NCI-H2107 treated with DMSO at 0.1 percent for 48 hours (cell line): ENCODE results near the gene CCDC9B.

Experiments used
- DNase-seq: peaks from one replicate; lab custom pipeline; 2025; ENCODE audit not compliant: unreplicated experiment; lab: John Stamatoyannopoulos, UW

CCDC9B gene

DNA sequence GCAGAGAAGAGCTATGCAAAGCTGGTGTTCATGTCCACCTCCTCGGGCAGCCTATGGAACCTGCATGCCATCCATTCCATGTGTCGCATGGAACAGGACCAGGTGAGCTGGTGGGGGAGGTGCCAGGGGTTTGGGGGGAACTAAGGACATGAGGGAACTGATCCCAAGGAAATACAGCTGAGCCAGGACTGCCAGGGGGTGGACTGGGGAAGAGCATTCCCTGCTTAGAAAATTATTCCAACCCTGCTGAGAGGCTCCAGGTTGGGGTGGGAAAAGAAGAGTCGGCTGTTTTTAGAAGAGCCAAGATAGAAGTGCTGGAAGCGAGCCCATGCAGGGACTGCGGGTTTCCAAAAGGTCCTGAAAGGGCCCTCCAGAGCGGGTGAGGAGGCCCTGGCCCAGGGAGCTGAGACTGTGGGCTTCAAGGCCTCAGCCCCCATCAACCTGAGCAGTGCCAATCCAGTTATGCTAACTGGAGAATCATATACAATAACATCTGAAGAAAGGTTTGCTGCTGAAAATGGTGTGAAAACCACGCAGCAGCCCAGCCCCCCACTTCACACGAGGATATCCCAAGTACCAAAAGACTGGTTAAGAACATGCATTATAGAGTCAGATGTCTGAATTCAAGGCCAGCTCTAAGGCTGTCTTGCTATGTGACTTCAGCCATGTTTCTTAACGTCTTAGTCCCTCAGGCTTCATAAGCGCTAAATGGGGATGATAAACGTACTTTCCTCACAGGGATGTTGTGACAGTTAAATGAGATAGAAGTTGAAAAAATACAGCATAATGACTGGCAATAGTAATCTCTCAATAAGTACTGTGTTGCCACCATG is 25.1 kb upstream of the CCDC9B start:
- DNase-seq = no peak

DNA sequence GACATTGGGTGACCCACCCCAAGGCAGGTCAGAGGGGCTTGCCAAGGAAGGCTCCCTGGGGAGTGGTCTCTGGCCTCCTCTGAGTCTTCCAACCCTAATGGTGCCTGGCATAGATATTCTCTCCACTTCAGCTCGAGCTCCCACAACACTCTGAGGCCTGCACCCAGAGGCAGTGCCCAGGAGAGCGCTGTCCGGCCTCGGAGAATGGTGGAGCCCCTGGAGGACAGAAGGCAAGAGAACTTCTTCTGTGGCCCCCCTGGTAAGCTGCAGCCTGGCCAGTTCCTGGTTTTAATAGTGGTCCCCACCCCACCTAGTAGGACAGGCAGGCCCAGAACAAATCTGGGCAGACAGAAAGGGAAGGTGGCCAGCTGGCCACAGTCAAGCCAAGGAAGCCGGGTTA is 24.3 kb upstream of the CCDC9B start:
- DNase-seq = no peak

DNA sequence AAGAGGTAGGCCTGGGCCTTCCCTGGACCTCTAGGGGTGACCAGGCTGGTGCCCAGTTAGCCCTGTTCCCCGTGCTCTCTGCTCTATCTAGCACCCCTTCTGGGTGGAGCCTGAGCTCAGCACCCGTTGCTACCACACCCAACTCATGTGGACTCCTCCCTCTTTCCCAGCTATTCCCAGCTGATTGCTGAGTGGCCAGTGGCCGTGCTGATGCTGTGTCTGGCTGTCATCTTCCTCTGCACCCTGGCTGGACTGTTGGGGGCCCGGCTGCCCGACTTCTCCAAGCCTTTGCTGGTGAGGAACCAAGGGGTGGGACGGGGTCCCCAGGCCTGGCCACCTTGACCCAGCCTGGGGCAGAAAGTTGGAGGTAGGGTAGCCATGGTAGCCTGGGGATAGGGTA is 23.5 kb upstream of the CCDC9B start:
- no peak for DNase-seq

DNA sequence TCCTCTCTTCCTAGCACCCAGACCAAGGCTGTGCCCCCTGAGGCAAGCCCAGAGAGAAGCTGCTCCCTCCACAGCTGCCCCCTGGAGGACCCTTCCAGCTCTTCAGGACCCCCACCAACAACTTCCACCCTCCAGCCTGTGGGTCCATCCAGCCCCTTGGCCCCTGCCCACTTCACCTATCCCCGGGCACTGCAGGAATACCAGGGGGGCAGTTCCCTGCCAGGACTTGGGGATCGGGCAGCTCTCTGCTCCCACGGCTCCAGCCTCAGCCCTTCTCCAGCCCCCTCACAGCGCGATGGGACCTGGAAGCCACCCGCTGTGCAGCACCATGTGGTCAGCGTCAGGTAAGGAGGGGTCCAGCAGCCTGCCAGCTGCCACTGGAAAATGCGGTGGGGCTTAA is 22.9 kb upstream of the CCDC9B start:
- no peak for DNase-seq

DNA sequence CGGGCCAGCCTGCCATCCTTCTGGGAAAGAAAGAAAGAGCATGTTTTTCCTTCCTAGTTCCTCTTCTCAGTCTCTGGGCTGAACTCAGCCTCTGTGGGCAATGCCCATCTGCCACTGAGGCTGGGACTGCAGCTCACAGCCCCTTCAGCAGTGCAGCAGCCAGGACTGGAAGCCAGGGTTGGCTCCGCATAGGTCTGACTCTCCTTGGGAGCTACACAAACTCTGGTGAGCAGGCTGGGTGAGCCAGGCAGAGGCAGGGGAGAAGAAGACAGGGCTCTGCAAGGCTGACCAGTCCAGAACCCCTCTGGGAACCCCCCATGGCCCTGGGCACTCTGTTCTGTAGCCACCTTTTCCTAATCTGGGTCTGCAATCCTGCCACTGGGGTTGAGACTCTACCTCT is 20.9 kb upstream of the CCDC9B start:
- DNase-seq = no peak

DNA sequence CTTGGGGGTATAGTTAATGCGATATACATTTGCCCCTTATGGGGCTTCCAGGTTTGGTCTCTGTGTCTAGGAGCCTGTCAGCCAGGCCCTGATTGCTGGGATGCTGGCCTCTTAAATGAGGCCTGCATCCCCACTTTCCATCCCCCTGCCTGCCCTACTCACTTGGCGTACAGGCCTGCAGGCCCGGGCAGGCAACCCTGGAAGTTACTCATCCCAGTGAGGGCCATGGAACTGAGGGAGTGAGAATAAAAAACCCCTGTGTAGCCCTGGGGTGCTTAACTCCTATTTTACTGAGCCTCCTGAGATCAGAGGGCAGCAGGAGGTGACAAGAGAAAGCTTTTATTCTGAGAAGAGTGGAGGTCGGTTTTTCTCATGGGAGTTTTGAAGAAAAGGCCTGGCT is 19.3 kb upstream of the CCDC9B start:
- DNase-seq = no peak

DNA sequence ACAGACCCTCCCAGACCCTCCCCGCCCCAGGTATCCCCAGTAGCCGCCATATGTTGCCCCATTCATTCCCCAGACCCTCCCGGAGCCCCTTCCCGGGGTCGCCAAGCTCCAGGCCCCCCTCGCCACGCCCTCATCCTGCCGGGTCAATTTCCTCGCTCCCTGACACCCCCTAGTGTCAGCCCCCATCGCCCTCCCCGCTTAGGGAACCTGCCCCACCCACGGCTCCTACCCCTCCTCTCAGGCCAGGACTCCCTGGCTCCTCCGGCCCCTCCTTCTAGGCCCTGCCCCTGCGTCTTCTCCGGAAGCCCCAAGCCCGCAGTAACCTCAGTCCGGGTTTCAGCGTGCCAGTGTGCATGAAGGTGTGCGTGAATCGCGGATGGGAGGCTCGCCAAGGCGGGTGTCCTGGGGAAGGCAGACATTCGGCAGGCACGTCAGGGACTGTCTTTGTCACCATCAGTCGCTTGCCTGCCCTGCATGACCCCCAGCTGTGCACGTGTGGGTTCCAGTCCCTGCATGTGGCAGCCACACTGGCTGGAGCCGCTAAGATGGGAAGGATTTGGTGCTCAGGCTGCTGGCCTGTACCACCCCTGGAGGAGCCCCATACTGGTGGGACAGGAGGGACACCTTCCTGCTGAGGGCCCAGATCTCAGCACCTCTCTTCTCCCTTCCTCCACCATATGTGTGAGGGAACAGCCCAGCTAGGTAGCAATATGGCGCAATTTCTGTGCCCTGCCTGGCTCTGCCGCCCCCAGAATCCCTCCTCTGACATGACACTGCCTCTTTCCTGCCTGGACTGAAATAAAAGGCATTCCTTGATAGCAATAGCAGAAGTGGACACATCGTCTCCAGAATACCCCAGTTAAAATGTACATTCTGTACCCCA is 18.0 kb upstream of the CCDC9B start:
- DNase-seq = no peak

DNA sequence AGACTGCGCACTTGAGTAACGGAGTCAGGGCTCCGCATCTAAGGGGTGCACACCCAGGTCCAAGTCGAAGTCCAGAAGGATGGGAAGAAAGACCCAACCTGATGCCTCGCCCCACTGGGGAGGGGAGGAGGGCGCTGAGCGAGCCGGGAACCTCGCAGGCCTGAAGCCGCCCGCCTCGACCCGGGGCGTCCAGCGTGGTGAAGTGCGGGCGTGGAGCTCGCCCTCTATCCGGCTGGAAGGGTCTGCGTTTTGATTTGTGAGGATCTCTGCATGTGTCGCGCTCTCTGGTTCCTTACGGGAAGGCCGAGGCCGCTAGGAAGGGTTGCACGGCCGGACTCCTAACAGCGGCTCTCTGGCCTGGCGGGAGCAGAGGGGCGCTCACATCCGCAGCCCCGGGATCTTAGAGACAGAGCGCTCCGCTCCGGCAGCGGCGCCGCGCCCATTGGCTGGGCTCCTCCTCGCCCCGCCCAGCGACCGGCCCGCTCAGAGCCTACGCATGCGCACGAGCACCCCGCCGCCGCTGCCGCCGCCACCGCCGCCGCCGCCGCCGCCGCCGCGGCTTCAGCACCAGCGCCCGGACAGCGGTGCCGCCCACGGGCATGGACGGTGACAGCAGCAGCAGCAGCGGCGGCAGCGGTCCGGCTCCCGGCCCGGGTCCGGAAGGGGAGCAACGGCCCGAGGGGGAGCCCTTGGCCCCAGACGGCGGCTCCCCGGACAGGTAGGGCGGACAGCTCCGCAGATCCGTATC is 17.2 kb upstream of the CCDC9B start, which contains the start of gene DISP2:
DISP2 (plus strand) TSS at position 497 of the 748 bp plus-strand sequence; CDS start at position 600, 103 bp downstream.
- DNase-seq = peak; percentile 36

DNA sequence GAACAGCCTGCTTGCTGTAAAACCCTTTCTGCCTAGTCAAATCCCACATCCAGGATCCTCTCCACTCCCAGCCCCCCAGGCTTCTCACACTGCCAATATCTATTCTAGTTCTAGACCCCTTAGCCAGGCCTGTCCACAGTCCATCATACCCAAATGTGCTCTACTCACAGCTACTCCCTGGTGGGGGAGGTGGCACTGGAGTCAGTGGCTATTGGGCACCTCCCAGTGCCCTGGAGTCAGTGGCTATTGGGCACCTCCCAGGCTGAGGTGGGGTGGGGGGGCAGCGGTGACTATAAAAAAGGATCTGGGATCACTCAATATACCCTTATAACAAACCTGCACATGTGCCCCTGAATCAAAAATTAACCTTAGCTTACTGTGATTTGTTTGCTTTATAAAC is 16.5 kb upstream of the CCDC9B start:
- DNase-seq = no peak

DNA sequence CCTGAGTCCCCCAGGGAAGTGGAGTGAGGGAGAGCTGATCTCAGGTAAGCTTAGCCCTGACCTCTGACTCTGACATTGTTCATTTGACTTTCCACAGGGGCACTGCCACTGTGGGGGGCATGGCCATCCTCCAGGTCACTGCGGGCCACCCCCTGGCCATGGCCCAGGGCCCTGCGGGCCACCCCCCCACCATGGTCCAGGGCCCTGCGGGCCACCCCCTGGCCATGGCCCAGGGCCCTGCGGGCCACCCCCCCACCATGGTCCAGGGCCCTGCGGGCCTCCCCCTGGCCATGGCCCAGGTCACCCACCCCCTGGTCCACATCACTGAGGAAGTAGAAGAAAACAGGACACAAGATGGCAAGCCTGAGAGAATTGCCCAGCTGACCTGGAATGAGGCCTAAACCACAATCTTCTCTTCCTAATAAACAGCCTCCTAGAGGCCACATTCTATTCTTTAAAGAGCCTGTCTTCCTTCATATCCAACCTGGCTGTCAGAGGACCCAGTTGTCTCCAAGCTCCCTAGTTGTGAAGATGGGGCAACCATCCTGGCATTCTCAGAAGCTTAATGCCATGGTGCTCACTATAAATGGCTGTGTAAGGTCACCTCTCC is 15.3 kb upstream of the CCDC9B start:
- no peak for DNase-seq

DNA sequence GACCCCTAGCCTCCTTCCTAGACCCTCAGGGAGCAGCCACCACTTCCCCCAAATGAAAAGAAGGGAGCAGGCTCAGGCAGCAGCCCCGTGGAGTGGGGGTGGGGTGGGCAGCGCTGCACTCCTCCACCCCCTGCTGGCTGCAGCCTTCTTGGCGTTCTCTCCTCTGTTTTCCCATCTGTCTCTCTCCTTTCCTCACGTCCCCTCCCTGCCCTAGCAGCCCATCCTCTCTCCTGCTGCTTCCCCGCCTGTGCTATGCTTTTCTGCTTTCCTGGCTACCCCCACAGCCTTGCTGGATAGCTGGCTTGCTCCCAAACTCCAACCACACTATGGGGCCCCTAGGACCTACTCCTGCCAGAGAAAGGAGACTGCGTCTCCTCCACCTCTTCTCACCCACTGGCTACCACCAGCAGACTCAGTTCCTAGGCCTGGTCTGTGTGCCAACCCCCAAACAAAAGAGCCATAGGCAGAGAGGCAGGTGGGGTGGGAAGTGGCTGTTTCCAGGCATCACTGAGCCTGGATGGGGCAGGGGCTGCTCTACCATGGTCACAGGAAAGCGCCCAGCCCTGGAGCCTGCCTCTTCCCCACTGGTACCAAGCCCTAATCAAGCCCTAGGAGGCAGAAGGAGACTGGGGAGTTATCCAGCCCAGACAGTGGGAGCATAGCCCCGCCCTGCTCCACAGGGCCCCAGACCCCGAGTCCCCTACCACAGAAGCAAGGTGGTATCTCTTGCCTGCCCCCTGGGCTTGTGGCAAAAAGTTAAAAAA is 13.9 kb upstream of the CCDC9B start:
- DNase-seq = no peak

DNA sequence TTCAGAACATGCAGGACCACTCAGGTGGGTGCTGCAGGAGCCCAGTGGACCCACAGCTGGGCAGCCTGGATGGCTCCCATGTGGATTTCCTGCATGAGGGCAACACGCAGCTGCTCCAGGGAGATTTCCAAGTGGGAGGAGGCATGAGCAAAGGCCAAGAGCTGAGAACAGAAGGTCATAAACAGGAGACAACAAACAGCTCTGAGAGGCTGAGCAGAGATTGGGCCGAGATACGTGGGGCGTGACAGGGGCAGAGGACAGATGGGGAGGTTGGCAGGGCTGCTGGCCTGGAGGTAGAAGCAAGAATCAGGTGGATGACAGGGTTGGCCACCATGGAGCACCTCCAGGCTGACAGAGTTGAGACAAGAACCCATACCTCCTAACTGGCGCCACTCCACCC is 13.0 kb upstream of the CCDC9B start:
- no peak for DNase-seq

DNA sequence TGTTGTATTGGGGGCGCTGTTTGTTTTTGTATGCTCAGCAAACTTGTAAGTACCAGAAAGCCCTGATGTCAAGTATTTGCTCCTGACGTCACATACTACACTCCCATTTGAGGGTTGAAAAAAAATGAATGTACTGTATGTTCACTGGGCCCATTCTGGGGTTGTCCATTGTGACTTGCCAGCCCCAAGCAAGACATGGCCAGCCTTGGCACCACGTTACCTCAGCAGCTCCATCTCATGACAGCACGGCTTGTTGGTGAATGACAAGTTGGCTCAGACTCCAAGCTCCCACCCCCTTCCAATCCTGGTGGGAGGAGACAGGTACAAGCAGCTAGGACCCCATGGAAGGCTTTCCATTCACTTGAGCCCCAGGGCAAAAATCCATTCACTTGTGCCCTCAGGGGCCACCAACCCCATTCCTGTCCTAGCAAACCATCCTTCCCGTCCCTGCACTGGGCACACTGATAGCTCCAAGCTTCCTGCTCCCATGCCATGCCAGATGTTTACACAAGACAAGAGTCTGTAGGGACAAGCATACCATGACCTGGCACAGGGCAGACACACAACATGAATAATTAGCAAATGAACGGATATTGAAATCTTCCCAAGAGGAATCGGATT is 11.7 kb upstream of the CCDC9B start:
- no peak for DNase-seq

DNA sequence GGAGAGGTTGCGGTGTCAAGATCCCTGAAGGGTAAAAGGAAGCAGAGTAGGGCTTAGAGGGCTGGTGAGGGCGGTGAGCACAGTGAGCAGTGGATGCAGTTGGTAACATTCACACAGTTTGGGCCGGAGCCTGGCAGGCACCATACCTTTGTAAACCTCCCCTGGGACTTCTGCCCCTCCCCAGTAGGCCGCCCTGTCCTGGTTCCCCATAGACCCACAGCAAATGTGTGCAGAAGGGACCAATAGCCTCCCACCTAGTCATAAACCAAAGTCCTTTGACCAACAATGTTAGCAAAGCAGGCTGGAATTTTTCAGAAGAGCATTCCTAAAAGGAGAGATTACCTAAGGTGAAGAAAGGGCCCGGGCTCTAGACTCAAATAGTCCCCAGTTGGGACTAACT is 8.4 kb upstream of the CCDC9B start:
- DNase-seq = no peak

DNA sequence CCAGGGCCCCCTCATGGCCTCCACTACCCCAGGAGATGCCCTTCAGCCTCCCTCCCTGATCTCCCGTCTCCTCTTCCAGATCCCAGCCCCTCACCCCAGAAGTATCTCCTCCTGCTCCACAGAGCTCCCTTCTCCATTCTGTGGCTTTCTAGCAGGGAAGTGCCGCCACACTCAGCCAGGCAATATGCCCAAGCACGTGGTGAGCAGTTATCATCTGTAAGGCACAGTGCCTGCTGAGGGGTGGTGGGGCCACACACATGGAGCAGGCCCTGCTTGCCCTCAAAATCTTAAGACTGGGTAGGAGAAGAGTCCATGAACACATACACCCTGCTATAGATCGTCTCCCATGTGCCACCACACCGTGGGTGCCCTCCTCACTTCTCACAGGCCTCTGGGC is 7.7 kb upstream of the CCDC9B start:
- no peak for DNase-seq

DNA sequence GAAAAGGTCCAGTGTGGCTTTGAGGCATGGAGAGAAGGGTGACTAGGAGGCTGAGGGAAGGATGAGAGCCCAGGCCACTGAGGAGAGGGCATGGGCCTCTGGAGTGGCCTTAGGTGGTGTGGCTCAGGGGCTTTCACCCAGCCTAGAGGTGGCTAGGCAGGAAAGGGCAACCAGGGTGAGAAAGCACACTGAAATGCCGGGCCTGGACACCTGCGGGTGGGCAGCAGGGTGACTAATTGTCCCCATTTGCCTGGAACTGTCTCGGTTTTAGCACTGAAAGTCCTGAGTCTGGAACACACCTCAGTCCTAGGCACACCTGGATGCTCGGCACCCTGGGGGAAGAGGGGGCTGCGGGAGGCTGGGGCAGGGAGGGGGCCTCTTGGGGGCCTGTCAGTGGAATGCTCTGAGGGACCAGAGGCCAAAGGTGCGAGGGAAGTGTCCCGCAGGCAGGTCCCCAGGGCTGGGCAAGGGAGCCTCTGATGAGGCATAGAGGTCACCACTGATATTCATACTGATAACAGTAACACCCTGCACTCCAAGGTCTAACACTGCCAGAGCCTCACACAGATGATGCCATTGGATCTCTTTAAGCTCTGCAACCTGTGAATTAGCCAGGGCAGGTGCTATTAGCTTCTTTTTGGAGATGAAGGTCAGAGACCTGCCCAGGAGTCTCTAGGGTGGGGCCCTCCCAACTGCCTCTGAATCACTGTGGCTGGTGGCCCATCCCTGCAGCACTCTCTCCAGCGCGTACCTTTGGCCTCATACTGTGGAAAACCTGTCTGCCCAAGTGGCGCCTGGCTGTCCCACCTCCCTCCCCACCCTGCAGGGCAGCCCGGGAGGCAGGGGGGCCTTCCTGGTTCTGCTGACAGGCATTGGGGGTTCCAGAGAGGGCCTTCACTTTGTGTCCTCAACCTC is 7.1 kb upstream of the CCDC9B start:
- DNase-seq = no peak

DNA sequence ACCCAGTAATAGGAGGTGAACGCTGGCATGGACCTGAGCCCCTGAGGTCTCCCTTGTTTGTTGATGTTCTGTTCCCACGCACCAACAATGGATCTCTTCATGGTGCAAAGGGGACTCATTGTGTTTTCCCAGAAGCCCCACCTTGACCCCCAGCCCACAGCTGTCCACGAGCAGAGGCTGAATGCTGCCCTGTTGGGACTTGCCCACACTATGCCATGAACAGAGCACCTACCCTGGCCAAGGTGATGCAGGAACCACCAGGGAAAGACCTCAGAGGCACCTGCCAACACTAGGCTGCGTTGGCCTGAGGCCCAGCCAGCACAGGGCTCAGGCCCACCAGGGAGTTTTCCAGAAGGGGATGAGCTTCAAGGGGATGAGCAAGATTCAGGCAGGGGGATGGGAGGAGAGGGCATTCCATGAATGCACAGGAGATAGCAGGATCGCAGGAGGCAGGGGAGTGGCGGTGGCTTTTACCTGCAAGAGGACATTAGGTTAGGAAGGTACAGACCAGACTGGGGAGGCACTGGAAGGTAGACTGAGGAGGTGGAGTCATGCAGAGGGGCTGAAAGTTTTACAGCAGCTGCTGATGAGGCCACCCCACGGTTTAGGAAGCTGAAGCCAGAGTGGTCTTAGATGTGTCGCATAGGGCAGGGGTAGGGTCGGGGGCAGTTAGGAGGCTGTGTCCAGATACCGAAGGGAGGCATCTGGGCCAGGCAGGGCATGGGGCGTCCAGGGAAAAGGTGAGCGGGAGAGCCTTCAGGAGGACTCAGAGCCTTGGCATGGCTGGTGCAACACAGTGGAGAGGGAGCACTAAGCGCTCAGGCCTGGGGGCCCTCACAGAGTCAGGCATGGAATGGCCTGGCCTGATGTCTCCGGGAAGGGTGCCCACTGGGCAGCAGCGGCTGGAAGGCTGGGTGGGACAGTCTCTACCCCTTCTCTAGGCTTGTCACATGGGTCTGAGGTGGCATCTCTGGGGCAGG is 6.1 kb upstream of the CCDC9B start:
- no peak for DNase-seq
